ENCODE data around the gene PLEKHG3. TPM values are rescaled to one million over a fixed set of nuclear protein-coding genes. Genes with fewer than 3 reads are reported as not detected.

The PLEKHG3 gene
- total and polyA plus RNA-seq, 2 of the 13 experiments (the other 11 are each of a cell fraction or from before 2014, with no cell fraction given), result 7.1 to 9.8 TPM

GRCh38 chr14:64770751-64771150 is 66.5 kb downstream of the PLEKHG3 start (continued):
- no peak for TF ChIP-seq ZHX1 (CRISPR knock-in tag; IDR thresholded peaks at IDR 0.05; ENCODE audit: low read depth)
- TF ChIP-seq ZNF510 (CRISPR knock-in tag; IDR thresholded peaks at IDR 0.05; ENCODE audit: low read depth), result no peak
- TF ChIP-seq SATB2 (CRISPR knock-in tag; IDR thresholded peaks at IDR 0.05), result no peak
- no peak for TF ChIP-seq ISX (CRISPR knock-in tag; conservative IDR thresholded peaks at IDR 0.05)
- no peak for TF ChIP-seq ZNF253 (CRISPR knock-in tag; IDR thresholded peaks at IDR 0.05; ENCODE audit: borderline replicate concordance)
- TF ChIP-seq SMARCE1 (IDR thresholded peaks at IDR 0.05; ENCODE audit: borderline replicate concordance), result no peak

GRCh38 chr14:64771161-64771560 is 66.9 kb downstream of the PLEKHG3 start:
- peaks cover 2 to 14% of the 10 kb centered on the region in 2 experiments; a peak in 4 of 5 replicates for H3K27me3 ChIP-seq (ENCODE audit: control insufficient read depth in 1 of 2, insufficient read depth in 2 of 2, low read length in 2 of 2)
- no peak overlapping the region for H3K27ac ChIP-seq (ENCODE audit: extremely low read length, insufficient read depth, low read length)
- no peak overlapping the region for H3K4me2 ChIP-seq (ENCODE audit: low read depth, low read length)
- ATAC-seq (no peak), DNase-seq (ENCODE audit: low spot score) (no peak), FAIRE-seq (no peak)
- in situ Hi-C loops (cut with HindIII; ENCODE audit: extremely low pct_ligation_motif_present, low pct_unique_long_range_greater_than_20kb) (no loop called here), intact Hi-C loops (cut with micrococcal nuclease; ENCODE audit: unreplicated experiment) (loop anchor here (5.0 kb wide), 1 partner anchor 121 kb away; no protein-coding TSS in a partner anchor)
- TF ChIP-seq ATF7 (IDR thresholded peaks at IDR 0.05) (no peak), ATF7 (CRISPR knock-in tag; IDR thresholded peaks at IDR 0.05) (no peak), AHDC1 (CRISPR knock-in tag; IDR thresholded peaks at IDR 0.05; ENCODE audit: borderline replicate concordance) (no peak), ZNF572 (CRISPR knock-in tag; IDR thresholded peaks at IDR 0.05) (no peak), ZNF564 (CRISPR knock-in tag; IDR thresholded peaks at IDR 0.05) (no peak), ZNF724P (CRISPR knock-in tag; IDR thresholded peaks at IDR 0.05; ENCODE audit: borderline replicate concordance) (no peak), ZNF552 (CRISPR knock-in tag; IDR thresholded peaks at IDR 0.05; ENCODE audit: borderline replicate concordance) (no peak), TFAP4 (IDR thresholded peaks at IDR 0.05; ENCODE audit: borderline replicate concordance, low read depth) (no peak), NFIC (IDR thresholded peaks at IDR 0.05; ENCODE audit: low read length) (no peak), RNF2 (conservative IDR thresholded peaks at IDR 0.05; ENCODE audit: low read depth) (no peak), PHB2 (IDR thresholded peaks at IDR 0.05; ENCODE audit: partially characterized antibody) (no peak)
- H3K9me3 ChIP-seq (ENCODE audit: low read length), result no peaks in the 10 kb centered on the region
- CTCF ChIA-PET (ENCODE audit: low intra/inter-chr PET ratio, low total read pairs), result interaction anchor here (1.3 kb wide), 1 partner anchor 121 kb away, joined by 7 read pairs; no protein-coding TSS in a partner anchor
- H3K36me3 ChIP-seq (replicated peaks in 1 of 2; ENCODE audit: control insufficient read depth in 1 of 2, insufficient read depth in 2 of 2, low read length in 2 of 2), result no peaks in the 10 kb centered on the region
- WGBS (ENCODE audit: low lambda C conversion rate), result 6% methylated on average over 2 of the region's 2 CpGs
- H3K9ac ChIP-seq (ENCODE audit: insufficient read depth, low read depth, low read length), result no peak overlapping the region
- H3K79me2 ChIP-seq (ENCODE audit: insufficient read depth, low read length), result no peaks in the 10 kb centered on the region
- POLR2A ChIA-PET, result no interaction called here
- no peak overlapping the region for H2AFZ ChIP-seq (ENCODE audit: low read length)
- H4K20me1 ChIP-seq (ENCODE audit: insufficient read depth, low read length), result no peaks in the 10 kb centered on the region
- no peak overlapping the region for H3K4me3 ChIP-seq (replicated peaks in 1 of 3; ENCODE audit: insufficient read depth in 1 of 3, low read depth in 2 of 3, low read length in 3 of 3)
- peaks cover 12% of the 10 kb centered on the region for H3K4me1 ChIP-seq (ENCODE audit: insufficient read depth, low read length)
- BruUV-seq (replicated peaks), result no TSS peak
